ENCODE data around the gene AHCYL1.
"Not testable (repeated sequence)": the region's sequence is repeated elsewhere in the genome, so short reads cannot be mapped to it uniquely, and the experiment has no call there.

The AHCYL1 gene

DNA sequence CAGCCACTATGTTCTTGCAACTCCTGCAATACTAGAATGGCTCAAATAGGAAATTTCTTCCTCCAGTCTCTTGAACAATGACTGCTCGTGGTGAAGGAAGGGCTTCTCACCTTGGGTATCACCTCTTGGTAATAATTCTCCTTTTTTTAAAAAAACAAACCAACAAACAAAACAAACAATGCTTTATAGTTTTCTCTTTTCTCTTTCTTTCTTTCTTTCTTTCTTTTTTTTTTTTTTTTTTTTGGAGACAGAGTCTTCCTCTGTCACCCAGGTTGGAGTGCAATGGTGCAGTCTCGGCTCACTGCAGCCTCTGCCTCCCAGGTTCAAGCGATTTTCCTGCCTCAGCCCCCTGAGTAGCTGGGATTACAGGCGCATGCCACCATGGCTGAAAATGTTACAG, 46.1 kb downstream of the AHCYL1 start:
- not testable (repeated sequence) for H3K4me3 ChIP-seq (ENCODE audit: low read depth, low read length); DNase-seq (ENCODE audit: low read depth)

DNA sequence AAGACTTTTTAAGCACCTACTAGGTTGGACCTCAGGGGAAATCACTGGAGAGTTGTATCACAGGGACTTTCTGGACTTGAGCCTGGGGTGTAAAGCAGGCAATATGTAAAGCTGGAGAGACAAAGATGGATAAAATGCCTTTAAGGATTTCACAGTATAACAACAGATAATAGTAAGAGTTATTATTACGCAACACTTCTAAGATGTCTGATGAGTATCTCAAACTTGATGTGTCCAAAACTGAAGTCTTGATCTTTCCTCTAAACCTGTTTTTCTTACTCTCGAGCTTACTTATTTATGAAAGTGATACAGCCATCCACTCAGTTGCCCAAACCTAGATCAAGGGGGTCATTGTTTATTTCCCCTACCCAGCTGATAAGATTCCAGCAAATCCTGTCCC, 47.8 kb downstream of the AHCYL1 start:
- no peak overlapping the region for H3K4me3 ChIP-seq (ENCODE audit: low read depth, low read length)
- DNase-seq (ENCODE audit: low read depth) = no peak

DNA sequence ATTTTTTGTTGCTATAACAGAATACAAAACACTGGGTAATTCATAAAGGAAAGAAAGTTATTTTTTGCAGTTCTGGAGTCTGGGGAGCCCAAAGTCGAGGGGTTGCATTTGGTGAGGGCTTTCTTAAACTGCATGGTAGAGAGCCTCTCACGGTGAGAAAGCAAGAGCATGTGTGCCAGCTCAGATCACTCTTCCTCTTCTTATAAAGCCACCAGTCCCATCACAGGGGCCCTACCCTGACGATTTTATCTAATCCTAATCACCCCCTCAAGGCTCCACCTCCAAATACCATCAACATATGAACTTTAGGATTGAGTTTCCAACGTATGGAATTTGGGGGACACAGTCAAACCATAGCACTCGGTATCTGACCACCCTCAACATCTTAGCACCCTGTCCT, 48.9 kb downstream of the AHCYL1 start:
- DNase-seq (ENCODE audit: low read depth) = no peak
- no peak overlapping the region for H3K4me3 ChIP-seq (ENCODE audit: low read depth, low read length)

DNA sequence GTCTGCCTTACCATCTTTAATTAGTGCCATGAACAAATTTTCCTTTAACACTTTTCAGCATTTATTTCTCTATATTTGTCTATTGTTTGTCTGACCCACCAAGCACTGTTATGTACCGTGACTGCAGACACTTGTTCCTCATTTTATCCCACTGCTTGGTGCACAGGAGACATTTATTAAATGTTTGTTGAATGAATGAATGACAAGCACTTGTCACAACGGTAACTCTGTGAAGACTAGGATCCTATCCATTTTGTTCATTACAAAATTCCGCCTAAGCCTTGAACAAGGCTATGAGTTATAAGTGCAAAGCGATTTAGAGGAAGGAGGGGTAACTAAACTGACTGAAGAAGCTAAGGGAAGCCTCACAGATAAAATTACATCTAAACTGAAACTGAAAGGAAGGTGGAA, 49.5 kb downstream of the AHCYL1 start:
- no peak for DNase-seq (ENCODE audit: low read depth)
- peak overlapping the region; percentile 89 for H3K4me3 ChIP-seq (ENCODE audit: low read depth, low read length)

DNA sequence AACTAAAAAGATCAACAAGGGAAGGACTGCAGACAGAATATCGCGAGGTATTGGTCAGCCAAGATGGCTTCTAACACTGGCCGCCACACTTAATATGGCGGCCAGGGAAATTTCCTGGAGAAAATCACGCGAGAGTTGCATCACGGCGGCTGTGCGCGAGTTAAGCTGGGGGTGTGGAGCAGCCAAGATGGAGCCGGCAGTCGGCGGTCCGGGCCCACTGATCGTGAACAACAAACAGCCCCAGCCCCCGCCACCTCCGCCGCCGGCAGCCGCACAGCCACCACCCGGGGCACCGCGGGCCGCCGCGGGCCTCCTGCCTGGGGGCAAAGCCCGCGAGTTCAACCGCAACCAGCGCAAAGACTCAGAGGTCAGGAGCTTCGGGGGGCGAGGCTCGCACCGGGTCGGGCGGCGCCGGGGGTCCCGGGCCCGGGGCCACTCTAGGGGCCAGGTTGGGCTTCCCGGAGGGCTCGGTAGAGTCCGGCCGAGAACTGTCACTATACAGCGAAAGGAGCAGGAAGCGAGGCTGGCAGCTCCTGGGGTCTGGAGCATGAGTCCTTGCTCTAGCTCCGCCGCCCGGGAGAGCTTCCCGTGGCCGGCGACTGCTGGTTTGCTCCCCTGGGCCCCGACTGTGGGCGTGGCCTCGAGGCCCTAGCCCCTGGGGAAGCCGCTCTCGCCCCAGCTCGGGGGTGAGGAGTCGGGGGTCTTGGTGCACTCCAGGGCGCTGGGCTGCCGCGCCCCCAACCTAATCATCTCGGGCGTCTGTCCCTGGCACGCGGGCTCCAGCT, 50.1 kb downstream of the AHCYL1 start, which contains the start of gene STRIP1:
Gene STRIP1, plus strand, starts transcription at position 174 of the 785 bp plus-strand sequence. Its CDS starts 14 bp downstream, at position 188.
- H3K4me3 ChIP-seq (ENCODE audit: low read depth, low read length) = peak within 1 kb of the TSS; percentile 89
- DNase-seq (ENCODE audit: low read depth) = peak; percentile 88

DNA sequence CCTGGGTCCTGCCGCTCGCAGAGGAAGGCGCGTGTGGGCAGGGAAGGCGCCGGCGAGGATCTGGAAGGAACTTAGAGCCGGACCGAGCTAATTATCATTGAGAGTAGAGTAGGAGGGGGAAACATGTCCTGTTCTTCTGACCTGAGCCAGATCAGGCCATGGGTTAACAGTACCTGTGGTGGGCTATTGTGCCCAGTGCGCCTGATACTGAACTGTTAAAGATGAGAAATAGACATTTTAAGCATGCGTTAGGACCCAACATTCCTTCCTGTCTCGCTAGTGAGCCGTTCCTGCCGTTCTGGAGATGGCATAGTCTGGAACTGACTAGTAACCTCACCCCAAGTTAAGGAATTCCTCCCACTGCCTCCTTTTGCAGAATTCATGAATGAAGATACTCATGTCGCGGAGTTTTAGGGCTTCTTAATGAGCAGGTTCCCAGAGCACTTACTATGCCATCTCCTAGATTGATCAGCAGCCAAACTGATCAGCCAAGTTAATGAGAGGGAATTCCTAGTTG, 50.7 kb downstream of the AHCYL1 start:
- H3K4me3 ChIP-seq (ENCODE audit: low read depth, low read length) = peak overlapping the region; percentile 89

DNA sequence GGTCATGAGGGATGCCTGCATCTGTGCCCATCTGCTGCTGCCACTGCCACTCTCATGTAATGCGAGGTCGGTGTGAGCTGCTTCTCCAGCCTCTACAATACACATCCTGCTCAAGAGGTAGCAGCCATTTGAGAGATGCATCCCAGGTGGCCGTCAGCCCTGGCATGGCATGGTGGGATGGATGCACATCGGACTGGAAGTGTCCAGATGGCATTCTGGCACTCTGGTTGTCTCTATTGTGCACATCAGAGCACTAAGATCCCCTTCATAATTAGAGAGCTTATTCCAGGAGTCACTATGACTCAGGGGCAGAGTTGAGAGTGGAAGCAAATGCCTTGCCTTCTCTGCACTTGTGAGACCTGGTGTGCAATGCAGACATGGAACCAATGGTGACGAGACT, 53.7 kb downstream of the AHCYL1 start:
- no peak for DNase-seq (ENCODE audit: low read depth)
- no peak overlapping the region for H3K4me3 ChIP-seq (ENCODE audit: low read depth, low read length)

More for the DNA sequence above, 50.7 kb downstream of the AHCYL1 start:
- DNase-seq (ENCODE audit: low read depth) = no peak

DNA sequence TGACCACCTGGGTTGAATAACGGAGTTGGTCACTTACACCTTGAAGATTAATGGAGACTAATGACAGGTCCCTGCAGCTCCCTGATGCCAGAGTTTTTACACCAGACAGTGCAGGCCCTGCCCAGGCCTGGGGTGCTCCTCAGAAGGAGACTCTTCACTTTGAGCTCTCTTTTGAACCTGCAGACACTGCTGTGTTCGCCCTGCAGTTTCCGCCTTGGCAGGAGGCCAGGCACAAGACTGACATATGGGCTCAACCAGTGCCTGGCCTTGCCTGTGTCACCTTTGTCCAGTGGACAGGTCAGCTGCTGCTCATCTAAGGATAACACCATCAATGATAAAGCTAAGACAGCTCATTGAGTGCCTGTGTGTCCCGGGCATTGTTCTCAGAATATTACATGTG, 55.1 kb downstream of the AHCYL1 start:
- DNase-seq (ENCODE audit: low read depth) = no peak
- no peak overlapping the region for H3K4me3 ChIP-seq (ENCODE audit: low read depth, low read length)

DNA sequence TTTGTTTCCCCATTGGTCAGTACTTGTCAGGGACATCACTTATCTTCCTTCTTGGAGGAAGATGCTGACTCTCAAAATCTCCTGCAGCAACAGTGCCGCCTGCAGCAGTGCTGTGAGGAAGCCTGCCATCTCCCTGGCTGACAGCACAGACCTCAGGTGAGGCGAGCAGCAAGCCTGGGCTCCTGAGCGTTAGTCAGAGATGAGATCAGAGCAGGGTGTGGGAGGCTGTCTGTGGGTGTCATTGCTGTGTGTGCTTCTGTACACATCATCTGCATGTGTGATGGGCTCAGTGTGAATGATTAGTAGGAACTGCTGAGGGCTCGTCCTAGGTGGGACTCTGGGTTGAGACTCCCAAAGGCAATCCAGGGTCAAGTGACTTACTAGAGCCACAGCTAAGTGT, 56.0 kb downstream of the AHCYL1 start:
- no peak overlapping the region for H3K4me3 ChIP-seq (ENCODE audit: low read depth, low read length)
- DNase-seq (ENCODE audit: low read depth) = no peak

DNA sequence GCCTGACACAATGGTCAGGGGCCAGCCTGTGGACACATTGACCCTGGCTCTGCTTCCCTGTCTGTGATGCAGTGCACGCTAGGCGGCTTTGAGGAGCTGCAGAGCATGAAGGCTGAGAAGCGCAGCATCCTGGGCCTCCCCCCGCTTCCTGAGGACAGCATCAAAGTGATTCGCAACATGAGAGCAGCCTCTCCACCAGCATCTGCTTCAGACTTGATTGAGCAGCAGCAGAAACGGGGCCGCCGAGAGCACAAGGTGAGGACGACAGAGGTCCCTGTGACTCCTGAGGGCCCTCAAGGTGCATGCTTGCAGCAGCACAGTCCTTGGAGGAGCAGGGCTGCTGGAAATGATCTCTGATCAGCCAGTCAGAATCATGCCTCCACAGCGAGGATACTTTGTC, 58.5 kb downstream of the AHCYL1 start:
- no peak overlapping the region for H3K4me3 ChIP-seq (ENCODE audit: low read depth, low read length)
- DNase-seq (ENCODE audit: low read depth) = no peak

DNA sequence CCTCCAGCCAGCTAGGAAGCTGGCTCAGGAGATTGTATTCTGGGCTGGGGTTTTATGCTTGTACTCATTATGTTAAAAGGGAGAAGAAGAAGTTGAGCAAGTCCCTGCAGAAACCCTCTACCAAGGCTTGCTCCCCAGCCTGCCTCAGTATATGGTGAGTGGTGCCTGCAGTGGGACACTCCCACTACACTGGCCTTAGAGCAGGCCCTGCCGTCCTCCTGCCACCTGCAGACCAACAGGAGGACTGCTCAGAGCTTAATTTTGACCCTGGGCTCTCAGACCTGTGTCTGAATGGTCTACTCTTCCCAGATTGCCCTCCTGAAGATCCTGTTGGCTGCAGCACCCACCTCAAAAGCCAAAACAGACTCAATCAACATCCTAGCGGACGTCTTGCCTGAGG, 62.9 kb downstream of the AHCYL1 start:
- H3K4me3 ChIP-seq (ENCODE audit: low read depth, low read length) = no peak overlapping the region
- DNase-seq (ENCODE audit: low read depth) = no peak

DNA sequence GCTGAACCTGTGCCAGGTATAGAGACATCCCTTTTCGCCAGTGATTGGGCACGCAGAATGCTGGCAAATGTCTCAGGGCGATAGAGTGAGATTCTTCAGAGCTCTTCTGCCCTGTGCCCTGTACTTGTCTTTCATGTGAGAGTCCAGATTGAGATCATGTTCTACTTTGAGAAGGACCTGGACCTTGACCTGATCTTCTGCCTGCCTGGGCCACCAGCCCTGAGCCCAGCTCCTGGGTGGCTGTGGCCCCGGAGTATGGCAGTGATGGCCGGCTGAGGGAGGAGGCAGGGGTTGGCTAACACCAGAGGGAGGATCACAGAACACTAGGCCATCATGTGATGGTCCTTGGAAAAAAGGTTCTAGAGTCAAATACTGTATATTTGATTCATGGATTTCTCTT, 63.7 kb downstream of the AHCYL1 start:
- no peak overlapping the region for H3K4me3 ChIP-seq (ENCODE audit: low read depth, low read length)
- no peak for DNase-seq (ENCODE audit: low read depth)

DNA sequence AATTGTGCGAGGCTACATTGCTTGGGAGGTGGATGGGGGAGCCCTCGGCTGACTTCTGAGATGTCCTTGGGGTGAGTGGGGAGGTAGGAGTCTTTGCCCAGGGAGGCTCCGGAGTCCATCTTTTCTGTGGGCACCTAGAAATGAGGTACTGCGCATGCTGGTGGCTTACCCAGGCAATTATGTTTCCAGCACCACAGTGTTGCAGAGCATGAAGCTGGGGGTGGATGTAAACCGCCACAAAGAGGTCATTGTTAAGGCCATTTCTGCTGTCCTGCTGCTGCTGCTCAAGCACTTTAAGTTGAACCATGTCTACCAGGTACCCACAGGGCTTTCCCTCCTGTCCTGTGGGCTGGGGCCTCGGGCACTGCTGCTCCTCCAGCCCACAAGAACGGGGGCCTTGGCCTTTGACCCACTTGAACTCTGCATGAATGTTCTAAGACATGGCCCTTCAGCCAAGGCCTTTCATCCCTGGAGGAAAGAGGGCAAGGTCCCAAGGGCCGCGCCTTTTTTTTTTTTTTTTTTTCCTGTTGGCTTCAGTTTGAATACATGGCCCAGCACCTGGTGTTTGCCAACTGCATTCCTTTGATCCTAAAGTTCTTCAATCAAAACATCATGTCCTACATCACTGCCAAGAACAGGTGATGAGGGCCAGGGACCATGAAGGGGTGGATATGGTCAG, 64.5 kb downstream of the AHCYL1 start:
- H3K4me3 ChIP-seq (ENCODE audit: low read depth, low read length) = no peak overlapping the region
- DNase-seq (ENCODE audit: low read depth) = no peak

DNA sequence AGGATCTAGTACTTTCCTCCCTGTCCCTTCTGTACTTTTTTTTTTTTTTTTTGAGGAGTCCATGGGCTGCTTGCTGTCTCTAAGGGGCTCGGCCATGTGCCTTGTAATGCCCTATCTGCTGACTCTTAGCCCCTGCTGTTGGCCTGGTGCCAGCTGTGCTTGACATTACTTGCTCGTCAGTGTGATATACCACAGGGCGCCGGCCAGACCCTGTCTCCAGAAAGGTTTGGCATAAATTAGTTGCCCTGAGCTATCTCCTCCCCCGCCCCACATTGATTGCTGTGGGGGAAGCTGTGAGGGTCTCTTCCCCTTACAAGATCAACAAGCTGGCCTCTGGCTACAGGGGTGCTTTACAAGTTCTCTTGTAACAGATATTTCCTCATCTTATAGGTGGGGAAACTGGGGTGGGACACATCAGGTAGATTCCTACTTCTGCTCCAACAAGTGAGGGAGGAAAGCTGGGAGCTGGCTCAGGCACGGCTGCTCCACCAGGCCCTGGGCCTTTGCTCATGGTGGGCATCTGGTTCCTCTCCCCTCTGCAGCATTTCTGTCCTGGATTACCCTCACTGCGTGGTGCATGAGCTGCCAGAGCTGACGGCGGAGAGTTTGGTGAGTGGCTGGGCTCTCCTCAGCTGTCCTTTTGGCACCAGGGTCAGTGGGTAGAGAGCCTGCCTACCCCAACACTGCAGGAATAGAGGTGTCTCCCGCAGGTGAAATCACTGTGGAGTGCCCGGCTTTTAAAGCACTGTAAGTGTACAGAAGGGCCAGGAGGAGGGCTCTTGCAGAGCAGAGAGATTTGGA, 65.4 kb downstream of the AHCYL1 start:
- H3K4me3 ChIP-seq (ENCODE audit: low read depth, low read length) = no peak overlapping the region
- no peak for DNase-seq (ENCODE audit: low read depth)

DNA sequence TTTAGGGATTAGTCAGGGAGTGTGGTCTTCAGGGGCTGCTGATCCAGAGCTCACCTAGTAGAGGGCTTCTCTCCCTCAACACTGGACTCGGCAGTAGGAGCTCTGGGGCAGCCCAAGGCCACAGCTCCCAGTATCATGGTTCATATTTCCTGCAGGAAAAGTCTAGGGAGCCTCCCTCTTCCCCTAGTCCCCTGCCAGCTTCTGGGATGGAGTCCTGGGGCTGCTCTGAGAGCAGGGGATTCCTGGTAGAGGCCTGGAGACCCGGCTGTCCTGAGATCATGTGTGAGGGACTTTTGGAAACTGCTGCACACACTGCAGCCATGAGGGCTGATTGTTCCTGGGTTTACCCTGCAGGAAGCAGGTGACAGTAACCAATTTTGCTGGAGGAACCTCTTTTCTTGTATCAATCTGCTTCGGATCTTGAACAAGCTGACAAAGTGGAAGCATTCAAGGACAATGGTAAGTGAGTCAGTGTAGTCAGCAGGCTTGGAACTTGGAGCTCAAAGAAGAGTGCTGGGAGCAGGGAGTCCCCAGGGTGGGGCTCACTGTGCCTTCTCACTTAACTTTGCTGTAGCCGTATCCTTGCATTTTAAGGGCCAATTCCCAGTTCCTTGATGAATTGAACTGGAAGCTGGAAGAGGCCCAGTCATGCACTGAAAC, 66.2 kb downstream of the AHCYL1 start:
- no peak for DNase-seq (ENCODE audit: low read depth)
- H3K4me3 ChIP-seq (ENCODE audit: low read depth, low read length) = no peak overlapping the region

DNA sequence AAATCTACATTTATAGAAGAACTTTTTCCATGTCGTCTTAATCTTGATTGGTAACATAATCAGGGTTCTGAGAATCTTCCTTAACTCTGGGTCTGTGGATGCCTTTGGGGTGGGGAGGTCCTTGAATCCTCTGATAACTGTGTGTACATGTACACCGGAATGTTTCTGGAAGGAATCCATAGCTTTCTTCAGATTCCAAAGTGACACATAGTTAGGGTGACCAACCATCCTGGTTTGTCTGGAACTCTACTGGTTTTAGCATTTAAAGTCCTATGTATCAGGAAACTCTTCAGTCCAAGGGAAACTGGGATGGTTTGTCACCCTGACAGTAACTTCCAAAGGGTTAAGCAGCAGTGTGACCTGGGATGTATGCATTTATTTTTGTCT, 66.7 kb downstream of the AHCYL1 start:
- no peak overlapping the region for H3K4me3 ChIP-seq (ENCODE audit: low read depth, low read length)
- no peak for DNase-seq (ENCODE audit: low read depth)

DNA sequence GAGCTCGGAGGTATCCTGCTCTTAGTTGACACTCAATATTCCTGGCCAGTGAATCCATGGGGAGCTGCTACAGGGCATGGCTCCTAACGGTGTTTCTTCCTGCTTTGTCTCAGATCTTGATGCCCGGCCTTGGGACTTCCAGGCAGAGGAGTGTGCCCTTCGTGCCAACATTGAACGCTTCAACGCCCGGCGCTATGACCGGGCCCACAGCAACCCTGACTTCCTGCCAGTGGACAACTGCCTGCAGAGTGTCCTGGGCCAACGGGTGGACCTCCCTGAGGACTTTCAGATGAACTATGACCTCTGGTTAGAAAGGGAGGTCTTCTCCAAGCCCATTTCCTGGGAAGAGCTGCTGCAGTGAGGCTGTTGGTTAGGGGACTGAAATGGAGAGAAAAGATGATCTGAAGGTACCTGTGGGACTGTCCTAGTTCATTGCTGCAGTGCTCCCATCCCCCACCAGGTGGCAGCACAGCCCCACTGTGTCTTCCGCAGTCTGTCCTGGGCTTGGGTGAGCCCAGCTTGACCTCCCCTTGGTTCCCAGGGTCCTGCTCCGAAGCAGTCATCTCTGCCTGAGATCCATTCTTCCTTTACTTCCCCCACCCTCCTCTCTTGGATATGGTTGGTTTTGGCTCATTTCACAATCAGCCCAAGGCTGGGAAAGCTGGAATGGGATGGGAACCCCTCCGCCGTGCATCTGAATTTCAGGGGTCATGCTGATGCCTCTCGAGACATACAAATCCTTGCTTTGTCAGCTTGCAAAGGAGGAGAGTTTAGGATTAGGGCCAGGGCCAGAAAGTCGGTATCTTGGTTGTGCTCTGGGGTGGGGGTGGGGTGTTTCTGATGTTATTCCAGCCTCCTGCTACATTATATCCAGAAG, 69.2 kb downstream of the AHCYL1 start:
- no peak overlapping the region for H3K4me3 ChIP-seq (ENCODE audit: low read depth, low read length)
- DNase-seq (ENCODE audit: low read depth) = no peak

DNA sequence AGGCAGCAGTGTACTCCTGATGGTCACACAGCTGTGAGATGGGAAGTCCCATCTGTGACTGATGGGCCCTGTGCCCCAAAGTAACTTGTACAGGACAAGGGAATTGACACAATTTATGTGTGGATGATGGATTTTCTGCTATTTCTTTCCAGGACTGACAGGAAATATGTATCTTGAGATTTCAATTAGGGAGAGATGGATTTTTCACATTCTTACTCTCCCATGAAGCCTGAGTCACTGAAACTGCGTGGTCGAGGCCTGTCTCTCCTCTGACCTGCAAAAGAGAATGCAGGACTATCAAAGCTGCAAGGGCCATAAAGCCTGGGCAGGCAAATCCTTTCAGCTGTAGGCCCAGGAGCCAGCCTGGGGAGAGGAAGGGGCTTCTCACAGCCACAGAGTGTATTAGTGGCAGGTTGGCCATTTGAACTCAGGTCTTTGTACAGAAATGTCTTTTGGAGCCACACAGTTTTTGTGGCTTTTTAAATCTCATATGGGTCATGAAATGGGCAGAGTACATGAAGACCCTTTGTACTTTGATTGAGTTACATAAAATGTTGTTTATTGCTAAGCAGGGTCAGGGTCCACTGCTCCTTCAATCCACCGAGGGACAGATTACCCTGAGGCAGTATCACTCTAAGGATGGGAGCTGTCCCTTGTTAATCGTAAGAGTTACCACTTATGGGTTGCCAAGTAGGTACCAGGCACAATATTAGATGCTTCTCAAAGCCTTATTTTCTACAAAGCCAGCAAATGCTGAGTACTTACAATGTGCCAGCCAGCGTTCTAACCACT, 71.1 kb downstream of the AHCYL1 start:
- no peak overlapping the region for H3K4me3 ChIP-seq (ENCODE audit: low read depth, low read length)
- DNase-seq (ENCODE audit: low read depth) = no peak

Data from skeletal muscle cell (primary cell).